SU-DHL-6 (cell line): ENCODE data around the gene KRT12.

Source experiments
- H2AFZ ChIP-seq: fragments of 200-600 bp; sonication (generic); 2 replicates; pipeline ENCODE4 v1.6.1; 2014; ENCODE audit warnings: low read depth, mild to moderate bottlenecking, moderate library complexity, mixed read lengths, antibody characterized with exemption, low read length; ENCODE audit not compliant: severe bottlenecking
- H3F3A ChIP-seq: fragments of 200-600 bp; shearing (Covaris generic); 2 replicates; pipeline ENCODE4 v1.6.0; 2016; ENCODE audit warnings: antibody characterized with exemption, mild to moderate bottlenecking; ENCODE audit not compliant: insufficient read depth
- H3K27ac ChIP-seq: fragments of 200-600 bp; sonication (generic); 2 replicates; pipeline ENCODE4 v1.5.1; 2016; ENCODE audit warnings: low read depth, mild to moderate bottlenecking, low read length, moderate library complexity, mixed read lengths
- H3K27me3 ChIP-seq: fragments of 200-600 bp; sonication (generic), shearing (Covaris generic); 2 replicates; pipeline ENCODE4 v1.6.0; 2014; ENCODE audit warnings: mild to moderate bottlenecking, low read length
- H3K36me3 ChIP-seq: fragments of 200-600 bp; sonication (generic); 2 replicates; pipeline ENCODE4 v1.6.1; 2014; ENCODE audit warnings: mild to moderate bottlenecking, low read length, mixed read lengths
- H3K4me2 ChIP-seq: fragments of 300-600, 200-600 bp; shearing (Covaris generic), sonication (generic); 2 replicates; pipeline ENCODE4 v1.6.0; 2014; ENCODE audit warnings: low read length, low read depth, mild to moderate bottlenecking; ENCODE audit not compliant: poor library complexity, severe bottlenecking
- H3K4me3 ChIP-seq: fragments of 200-600 bp; sonication (generic); 2 replicates; pipeline ENCODE4 v1.5.1; 2014; ENCODE audit warnings: antibody characterized with exemption, low read length, mild to moderate bottlenecking, mixed read lengths; ENCODE audit not compliant: insufficient read depth, poor library complexity, severe bottlenecking
- H3K79me2 ChIP-seq: fragments of 200-600 bp; sonication (generic); 2 replicates; pipeline ENCODE4 v1.6.1; 2014; ENCODE audit warnings: mild to moderate bottlenecking, low read length, moderate library complexity; ENCODE audit not compliant: insufficient read depth
- H3K9ac ChIP-seq: fragments of 200-600 bp; sonication (generic); 2 replicates; pipeline ENCODE4 v1.7.0; 2014; ENCODE audit warnings: mild to moderate bottlenecking, low read length
- H3K9me2 ChIP-seq: fragments of 200-600 bp; sonication (generic); replicated peaks from 2 replicates; pipeline ENCODE4 v1.6.1; 2014; ENCODE audit warnings: low read length; ENCODE audit not compliant: insufficient read depth
- H3K9me3 ChIP-seq: fragments of 200-600 bp; sonication (generic); 2 replicates; pipeline ENCODE4 v1.6.1; 2014; ENCODE audit warnings: low read length, mixed read lengths; ENCODE audit not compliant: insufficient read depth
- H4K20me1 ChIP-seq: fragments of 200-600 bp; sonication (generic); 2 replicates; pipeline ENCODE4 v1.6.1; 2014; ENCODE audit warnings: low read depth, mild to moderate bottlenecking, antibody characterized with exemption, low read length, moderate library complexity, mixed read lengths
- EZH2phosphoT487 ChIP-seq: fragments of 200-600 bp; sonication (generic), shearing (Covaris generic); conservative IDR thresholded peaks from 2 replicates; pipeline ENCODE4 v1.6.1; 2018; ENCODE audit warnings: mild to moderate bottlenecking, antibody characterized with exemption, low read length, moderate library complexity, mixed read lengths
- TF ChIP-seq, protein P1 (sequence below): fragments of 200-600 bp; sonication (generic); IDR thresholded peaks from one replicate; pipeline ENCODE4 v1.5.1; 2017; ENCODE audit warnings: antibody characterized with exemption, mild to moderate bottlenecking, low read length, moderate library complexity; ENCODE audit not compliant: insufficient read depth, poor library complexity, severe bottlenecking

KRT12 gene

DNA sequence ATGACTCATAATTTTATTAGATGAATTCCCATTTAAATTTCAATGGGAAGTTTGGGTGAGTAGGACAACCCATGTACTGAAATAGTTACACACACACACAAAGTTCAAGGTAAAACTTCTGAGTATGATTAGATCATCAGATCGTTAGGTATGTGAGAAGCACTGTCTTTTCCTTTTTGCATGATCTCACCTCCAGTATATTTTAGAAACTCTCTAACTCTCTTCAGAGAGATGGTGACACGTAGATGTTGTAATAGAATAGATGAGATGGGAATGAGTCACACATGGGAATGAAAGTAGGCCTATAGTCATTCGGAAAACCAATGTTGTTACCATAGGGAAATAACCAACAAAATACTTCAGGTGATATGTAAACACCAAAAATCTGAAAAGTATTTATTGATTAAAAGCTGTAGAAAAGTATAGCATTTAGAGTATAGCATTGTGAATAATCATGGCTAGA is 48.2 kb upstream of the KRT12 start:
- Histone ChIP-seq H2AFZ (no peak overlapping the region), H3K36me3 (no peaks in the 10 kb centered on the region), H3K79me2 (no peaks in the 10 kb centered on the region), H3K27ac (no peak overlapping the region), H3K9ac (no peak overlapping the region), H3K27me3 (no peaks in the 10 kb centered on the region), H3K9me2 (no peaks in the 10 kb centered on the region), H3K9me3 (no peaks in the 10 kb centered on the region), H3K4me2 (no peak overlapping the region), H4K20me1 (no peaks in the 10 kb centered on the region), H3F3A (no peaks in the 10 kb centered on the region), H3K4me3 (no peak overlapping the region)
- no peak for TF ChIP-seq EZH2phosphoT487
- TF ChIP-seq, protein P1, sequence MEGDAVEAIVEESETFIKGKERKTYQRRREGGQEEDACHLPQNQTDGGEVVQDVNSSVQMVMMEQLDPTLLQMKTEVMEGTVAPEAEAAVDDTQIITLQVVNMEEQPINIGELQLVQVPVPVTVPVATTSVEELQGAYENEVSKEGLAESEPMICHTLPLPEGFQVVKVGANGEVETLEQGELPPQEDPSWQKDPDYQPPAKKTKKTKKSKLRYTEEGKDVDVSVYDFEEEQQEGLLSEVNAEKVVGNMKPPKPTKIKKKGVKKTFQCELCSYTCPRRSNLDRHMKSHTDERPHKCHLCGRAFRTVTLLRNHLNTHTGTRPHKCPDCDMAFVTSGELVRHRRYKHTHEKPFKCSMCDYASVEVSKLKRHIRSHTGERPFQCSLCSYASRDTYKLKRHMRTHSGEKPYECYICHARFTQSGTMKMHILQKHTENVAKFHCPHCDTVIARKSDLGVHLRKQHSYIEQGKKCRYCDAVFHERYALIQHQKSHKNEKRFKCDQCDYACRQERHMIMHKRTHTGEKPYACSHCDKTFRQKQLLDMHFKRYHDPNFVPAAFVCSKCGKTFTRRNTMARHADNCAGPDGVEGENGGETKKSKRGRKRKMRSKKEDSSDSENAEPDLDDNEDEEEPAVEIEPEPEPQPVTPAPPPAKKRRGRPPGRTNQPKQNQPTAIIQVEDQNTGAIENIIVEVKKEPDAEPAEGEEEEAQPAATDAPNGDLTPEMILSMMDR: no peak

DNA sequence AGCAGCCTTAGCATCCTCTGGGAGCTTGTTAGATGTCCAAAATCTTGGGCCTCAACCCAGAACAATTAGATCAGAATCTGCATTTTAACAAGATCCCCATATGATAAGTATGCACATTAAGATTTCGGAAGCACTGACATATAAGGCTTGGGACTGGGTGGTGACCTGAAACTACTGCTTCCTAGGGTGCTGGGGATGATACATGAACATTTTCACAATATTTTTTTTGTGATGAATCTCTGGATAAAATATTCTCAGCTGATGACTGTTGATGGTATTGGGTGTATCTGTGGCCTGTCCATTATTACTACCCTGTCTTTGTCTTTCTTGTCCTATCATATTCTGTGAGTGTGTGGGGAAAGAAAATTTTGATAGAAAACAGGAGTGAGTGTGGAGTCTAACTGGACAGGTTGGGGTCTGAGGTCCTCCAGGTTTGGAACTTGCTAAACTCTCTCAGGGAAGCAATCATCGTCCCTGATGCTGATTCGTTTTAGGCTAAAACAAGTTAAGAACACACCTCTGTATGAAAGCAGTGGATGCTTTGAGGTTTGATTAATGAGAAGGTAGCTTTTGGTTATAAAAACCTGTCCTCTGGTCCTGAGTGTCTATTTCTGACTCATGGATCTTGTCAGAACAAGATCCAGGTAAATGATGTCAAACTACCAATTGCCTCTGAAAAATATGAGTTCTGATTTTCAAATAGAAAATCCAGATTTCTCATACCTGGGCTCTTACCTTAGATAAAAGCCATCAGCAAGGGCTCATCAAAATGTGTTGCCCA is 47.2 kb upstream of the KRT12 start:
- H3K9ac ChIP-seq: no peak overlapping the region
- TF ChIP-seq EZH2phosphoT487: no peak
- H3K27ac ChIP-seq: no peak overlapping the region

DNA sequence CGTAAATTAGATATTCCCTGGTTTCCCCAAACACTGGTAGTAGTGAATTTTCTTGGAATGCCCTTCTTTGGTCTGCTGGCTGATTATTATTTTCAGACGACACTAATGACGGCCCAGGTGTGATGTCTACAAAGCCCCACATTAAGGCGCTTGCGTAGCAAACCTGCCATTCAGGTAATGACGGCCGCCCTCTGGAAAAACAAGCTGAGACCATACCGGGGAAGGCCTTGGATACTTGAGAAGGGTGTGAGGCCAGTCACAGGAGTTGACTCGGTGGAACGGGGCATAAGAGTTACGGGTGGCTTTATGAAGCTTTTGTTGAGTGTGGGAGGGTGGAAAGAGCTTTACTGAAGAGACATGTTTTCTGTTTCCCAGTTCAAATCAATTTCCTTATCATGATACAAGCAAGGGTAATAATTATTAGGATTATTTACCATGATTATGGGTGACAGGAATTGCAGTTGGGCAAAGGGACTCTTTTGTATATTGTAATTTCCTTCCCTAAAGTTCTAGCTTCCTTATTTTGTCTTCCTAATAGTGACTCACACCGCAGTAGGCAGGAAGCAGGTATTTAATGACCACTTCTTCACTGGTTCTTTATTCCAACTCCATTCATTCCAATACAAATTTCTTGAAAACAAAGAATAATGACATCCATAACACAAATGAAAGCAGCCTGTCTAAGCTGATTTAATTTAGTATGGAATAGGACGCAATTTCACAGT is 45.6 kb upstream of the KRT12 start:
- no peak overlapping the region for H3K4me2 ChIP-seq
- no peak for TF ChIP-seq EZH2phosphoT487
- TF ChIP-seq, protein P1: no peak
- no peak overlapping the region for H3K27ac ChIP-seq
- no peaks in the 10 kb centered on the region for H4K20me1 ChIP-seq
- no peaks in the 10 kb centered on the region for H3K27me3 ChIP-seq
- H2AFZ ChIP-seq: no peak overlapping the region
- H3K4me3 ChIP-seq: no peak overlapping the region
- no peak overlapping the region for H3K9ac ChIP-seq
- no peaks in the 10 kb centered on the region for H3K9me2 ChIP-seq
- H3K36me3 ChIP-seq: no peaks in the 10 kb centered on the region
- no peaks in the 10 kb centered on the region for H3K79me2 ChIP-seq
- H3F3A ChIP-seq: no peaks in the 10 kb centered on the region
- no peaks in the 10 kb centered on the region for H3K9me3 ChIP-seq

More for the DNA sequence above, 47.2 kb upstream of the KRT12 start:
- H4K20me1 ChIP-seq: no peaks in the 10 kb centered on the region
- H3K9me2 ChIP-seq: no peaks in the 10 kb centered on the region
- no peaks in the 10 kb centered on the region for H3K36me3 ChIP-seq
- H3K9me3 ChIP-seq: no peaks in the 10 kb centered on the region
- no peak overlapping the region for H2AFZ ChIP-seq
- no peaks in the 10 kb centered on the region for H3K27me3 ChIP-seq
- no peak overlapping the region for H3K4me2 ChIP-seq
- H3K4me3 ChIP-seq: no peak overlapping the region
- H3K79me2 ChIP-seq: no peaks in the 10 kb centered on the region
- H3F3A ChIP-seq: no peaks in the 10 kb centered on the region

DNA sequence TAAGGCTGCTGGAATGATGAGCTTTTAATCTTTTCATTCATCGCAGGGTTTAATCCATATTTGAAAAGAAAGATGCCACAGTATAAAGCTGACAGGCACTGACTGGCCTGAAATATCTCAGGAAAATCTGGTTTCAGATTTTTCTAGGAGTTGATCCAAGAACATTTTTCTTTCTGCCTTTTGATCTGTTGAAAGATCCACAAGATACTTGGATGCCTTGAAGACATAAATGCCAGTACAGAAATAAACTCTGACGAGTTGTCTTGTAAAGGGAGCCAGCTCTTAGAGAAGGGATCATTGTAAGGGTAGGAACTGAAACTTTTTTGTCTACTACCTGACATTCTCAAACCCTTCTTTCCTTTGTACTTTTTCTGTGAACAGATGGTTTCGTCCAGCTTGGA is 43.4 kb upstream of the KRT12 start:
- Histone ChIP-seq H3K36me3 (no peaks in the 10 kb centered on the region), H4K20me1 (no peaks in the 10 kb centered on the region), H3K9me2 (no peaks in the 10 kb centered on the region), H3K9me3 (no peaks in the 10 kb centered on the region), H3K27ac (no peak overlapping the region), H2AFZ (no peak overlapping the region), H3K27me3 (no peaks in the 10 kb centered on the region), H3K4me2 (no peak overlapping the region), H3K4me3 (no peak overlapping the region), H3F3A (no peaks in the 10 kb centered on the region), H3K9ac (no peak overlapping the region), H3K79me2 (no peaks in the 10 kb centered on the region)
- TF ChIP-seq, protein P1: no peak
- TF ChIP-seq EZH2phosphoT487: no peak
